CD4-positive, alpha-beta T cell treated with Interleukin-4 for 4 hours (primary cell): ENCODE results near the gene HEXA.
"Not testable (repeated sequence)": the region's sequence is repeated elsewhere in the genome, so short reads cannot be mapped to it uniquely, and the experiment has no call there.

Experiments used
- DNase-seq: peaks from one replicate; pipeline ENCODE4 v3.0.0-alpha.2; 2020

The HEXA gene

DNA sequence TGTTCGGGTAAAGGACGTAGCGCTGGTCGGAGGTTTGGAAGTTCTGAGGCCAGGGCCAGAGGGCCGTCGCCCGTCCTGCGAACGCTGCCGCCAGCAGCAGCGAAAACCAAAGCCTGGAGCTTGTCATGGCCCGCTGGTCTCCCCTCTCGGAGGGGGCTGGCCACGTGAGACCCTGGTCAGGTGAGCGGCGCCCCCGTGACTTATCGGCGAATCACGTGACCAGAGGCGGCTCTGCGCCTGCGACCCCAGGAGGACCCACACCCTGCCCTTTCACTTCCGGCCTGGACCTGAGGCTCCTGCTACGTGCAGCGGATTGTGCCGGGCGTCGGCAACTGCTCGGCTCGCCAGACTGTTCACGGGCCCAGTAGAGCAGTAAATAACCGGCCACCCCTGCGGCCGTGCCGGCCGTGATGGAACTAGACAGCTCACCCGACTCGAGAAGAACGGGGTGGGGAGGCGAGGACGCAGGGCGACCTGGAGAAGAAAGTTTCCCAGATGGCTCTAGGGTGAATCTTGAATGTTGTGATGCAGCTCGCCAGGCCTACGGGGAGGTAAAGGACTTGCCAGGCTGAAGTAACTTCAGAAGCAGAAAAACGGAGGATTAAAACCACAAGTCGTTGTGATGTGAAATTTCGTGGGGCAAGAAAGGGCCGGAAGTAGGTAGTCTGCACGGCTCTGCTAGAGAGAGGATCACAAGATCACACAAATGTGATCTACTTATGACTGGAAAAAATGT lies at the start of gene HEXA:
Gene HEXA, minus strand, starts transcription at position 169 of the 736 bp plus-strand sequence. Its CDS starts 42 bp downstream, at position 127.
- peak; percentile 94 for DNase-seq

DNA sequence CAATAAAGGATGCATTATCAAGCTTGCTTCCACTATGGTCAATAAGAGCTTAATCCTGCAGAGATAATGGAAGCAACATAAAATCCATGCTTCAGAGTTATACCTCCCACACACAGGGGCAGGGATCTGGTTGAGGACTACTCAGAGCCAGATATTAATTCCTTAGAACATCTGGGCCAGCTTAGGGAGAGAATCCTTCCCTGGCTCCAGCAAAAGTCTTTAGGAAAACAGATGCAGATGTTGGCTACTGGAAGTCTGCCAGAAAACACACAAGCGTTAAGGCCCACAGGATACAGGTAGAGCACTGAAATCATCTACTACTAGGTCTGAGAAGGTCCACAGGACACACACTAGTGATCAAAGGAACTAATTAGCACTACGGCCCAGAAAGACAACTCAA lies 47.4 kb upstream of the HEXA start:
- no peak for DNase-seq

DNA sequence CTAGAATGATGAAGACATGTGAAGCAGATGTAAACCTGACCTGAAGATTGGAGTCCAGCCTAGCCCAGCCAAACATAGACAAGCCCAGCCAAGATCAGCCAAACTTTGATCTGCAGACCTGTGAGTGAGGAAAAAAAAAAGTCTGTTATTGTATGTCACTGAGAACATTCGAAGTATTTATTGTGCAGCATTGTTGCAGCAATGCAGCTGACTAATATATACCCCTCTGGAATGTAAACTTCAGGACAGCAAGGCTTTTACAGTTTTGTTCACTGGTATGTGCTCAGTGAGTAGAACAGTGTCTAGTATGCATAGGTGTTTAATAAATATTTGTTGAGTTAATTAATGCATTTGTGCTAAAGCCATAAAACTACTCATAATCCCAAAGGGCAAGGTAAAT lies 45.7 kb upstream of the HEXA start:
- DNase-seq: no peak

DNA sequence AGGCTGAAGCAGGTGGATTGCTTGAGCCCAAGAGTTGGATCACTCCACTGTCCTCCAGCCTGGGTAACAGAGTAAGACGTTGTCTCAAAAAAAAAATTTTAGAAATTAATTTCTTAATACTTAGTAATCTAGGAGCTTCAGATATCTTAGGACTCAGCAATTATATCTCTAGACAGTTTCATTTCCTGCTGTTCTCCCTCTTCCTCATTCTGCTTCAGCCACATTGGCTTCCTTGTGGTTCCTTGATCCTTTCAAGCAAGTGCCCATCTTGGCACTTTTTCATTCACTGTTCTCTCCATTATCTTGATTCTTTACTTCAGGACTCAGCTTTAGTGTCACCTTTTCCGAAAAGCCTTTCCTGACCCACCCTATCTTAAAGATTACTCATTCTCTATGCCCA lies 44.8 kb upstream of the HEXA start:
- no peak for DNase-seq

DNA sequence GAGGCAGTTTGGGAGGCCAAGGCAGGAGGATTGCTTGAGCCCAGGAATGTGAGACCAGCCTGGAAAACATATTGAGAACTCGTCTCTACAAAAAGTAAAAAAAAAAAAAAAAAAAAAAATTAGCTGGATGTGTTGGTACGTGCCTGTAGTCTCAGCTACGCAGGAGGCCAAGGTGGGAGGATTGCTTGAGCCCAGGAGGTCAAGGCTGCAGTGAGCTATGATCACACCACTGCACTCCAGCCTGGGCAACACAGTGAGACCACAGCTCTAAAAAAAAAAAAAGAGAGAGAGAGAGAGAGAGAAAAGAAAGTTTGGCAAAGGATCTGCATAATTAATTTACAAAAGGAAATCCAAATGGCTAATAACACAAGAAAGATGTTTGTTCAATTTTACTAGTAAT lies 44.0 kb upstream of the HEXA start:
- DNase-seq: not testable (repeated sequence)

DNA sequence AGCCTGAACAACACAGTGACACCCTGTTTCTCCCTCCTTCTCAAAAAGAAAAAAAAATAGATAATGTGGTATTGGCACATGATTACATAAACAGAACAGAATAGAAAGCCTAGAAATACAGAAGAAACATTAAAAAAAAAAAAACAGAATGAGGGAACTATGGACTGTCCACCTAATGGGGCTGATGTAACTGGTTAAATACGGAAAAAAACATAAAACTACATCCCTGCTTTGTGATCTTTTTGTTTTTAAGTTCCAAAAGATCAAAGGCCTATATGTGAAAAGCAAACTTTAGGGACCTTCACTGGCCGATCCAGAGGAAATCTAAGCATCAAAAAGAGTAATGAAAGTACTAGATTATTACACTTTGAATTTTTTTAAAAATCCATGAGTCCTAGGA lies 39.5 kb upstream of the HEXA start:
- no peak for DNase-seq

DNA sequence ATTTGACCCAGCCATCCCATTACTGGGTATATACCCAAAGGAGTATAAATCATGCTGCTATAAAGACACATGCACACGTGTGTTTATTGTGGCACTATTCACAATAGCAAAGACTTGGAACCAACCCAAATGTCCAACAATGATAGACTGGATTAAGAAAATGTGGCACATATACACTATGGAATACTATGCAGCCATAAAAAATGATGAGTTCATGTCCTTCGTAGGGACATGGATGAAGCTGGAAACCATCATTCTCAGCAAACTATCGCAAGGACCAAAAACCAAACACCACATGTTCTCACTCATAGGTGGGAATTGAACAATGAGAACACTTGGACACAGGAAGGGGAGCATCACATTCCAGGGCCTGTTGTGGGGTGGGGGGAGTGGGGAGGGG lies 37.5 kb upstream of the HEXA start:
- not testable (repeated sequence) for DNase-seq

DNA sequence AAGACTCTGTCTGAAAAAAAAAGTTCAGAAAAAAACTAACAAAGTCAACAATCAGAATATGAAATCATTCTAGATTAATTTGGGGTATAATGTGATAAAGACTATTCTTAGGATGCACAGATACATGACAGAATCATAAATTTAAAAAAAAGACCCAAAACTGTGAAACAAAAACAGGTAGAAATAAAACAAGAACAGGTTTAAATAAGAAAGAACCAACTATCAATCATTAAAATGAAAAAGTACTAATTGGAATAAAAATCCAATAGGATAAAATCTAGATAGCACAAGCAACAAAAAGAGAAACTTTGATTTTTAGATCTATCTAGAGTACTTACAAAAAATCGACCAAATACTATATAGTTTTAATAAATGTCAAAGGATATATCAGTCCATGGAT lies 35.7 kb upstream of the HEXA start:
- DNase-seq: no peak

DNA sequence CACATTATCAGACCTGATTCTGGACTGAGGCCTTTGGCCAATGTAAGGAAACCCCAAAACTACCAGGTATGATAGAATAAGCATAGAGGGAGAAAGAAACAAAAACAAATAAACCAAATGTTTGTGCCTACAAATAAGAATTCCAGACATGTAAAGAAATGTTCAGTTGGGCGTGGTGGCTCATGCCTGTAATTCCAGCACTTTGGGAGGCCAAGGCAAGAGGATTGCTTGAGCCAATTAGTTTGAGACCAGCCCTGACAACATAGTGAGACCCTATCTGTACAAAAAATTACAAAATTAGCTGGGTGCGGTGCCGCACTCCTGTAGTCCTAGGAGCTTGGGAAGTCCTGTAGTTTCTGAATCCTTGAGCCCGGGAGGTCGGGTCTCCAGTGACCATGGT lies 35.3 kb upstream of the HEXA start:
- no peak for DNase-seq

DNA sequence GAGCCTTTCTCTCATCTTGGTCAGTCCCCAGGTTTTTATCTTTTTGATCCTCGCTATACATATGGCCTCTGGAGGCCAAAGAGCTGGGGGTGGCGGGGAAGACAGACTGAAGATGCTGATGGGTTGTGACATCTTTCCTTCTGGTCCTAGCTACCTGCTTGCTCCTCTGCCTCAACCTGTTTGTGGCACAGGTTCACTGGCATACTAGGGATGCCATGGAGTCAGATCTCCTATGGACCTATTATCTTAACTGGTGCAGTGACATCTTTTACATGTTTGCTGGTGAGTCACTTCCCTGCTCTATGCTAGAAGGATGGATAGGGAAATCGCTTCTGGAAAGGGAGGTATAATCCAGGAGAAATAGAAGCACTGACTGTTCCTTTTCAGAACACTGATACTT lies 31.1 kb upstream of the HEXA start:
- DNase-seq: no peak

DNA sequence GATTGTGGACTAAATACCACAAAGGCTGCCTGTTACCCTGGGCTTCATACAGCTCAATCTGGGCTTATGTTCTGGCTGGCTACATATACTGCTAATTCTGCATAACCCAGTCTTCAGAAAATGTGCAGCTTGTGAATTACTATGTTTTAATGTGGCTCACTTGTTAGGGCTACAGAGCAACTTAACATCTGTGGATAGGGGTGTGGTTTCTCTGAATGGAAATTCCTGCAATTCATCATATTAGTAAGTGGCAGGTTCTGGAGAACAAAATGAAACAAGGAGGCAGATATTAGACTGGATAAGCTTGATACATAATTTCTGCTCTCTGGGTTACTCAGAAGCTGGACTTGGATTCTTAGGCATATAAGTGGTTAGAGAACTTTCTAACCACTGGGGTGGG lies 29.0 kb upstream of the HEXA start:
- DNase-seq: no peak

DNA sequence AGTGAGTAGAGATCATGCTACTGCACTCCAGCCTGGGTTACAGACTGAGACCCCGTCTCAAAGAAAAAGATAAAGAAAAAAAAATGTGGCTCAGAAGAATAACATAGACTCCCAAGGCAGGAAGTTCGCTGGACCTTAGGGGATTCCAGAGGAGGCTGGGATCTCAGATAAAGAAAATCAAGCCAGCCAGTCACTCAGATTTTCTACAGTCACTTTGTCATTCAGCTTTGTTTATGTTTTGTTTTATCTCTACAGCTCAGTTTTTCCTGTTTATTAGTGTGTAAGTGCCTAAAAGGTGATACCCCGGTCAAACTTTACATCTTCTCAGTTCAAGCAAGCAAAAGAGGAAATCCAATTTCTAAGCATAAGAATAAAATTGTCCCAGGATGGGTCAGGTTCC lies 28.5 kb upstream of the HEXA start:
- no peak for DNase-seq

DNA sequence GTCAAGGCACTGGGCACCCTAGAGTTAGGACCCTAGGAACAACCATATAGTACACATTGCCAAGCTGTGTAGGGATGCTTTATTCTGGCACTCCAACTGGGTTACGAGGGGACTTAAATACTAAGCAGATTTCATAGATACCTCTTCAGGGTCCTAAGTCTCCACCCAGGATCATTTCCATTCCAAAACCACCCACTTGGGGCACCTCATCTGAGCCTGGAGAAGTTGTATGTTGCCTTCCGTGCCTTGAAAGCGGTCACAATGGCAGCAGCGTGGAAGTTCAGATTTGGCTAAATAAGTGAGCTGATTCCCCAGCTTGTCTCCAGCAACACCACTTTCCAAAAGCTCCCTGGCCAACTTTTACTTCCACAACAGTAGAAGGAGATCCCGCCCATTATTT lies 26.9 kb upstream of the HEXA start:
- DNase-seq: no peak

DNA sequence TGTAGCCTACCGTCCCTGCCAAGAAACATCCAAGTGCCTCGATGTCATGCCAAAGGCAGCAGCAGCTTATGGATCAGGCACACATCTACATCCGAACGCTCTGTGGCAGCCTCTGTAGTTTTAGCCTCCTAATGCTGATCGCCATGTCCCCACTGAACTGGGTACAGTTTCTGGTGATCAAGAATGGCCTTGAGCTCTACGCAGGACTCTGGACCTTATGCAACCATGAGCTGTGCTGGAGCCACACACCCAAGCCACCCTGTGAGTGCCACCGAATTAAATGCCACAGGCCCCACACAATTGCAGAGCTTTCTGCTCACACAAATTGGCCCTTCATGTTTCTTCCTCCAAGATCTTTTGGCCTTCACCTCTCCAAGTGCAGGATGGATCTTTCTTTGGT lies 22.8 kb upstream of the HEXA start:
- no peak for DNase-seq

DNA sequence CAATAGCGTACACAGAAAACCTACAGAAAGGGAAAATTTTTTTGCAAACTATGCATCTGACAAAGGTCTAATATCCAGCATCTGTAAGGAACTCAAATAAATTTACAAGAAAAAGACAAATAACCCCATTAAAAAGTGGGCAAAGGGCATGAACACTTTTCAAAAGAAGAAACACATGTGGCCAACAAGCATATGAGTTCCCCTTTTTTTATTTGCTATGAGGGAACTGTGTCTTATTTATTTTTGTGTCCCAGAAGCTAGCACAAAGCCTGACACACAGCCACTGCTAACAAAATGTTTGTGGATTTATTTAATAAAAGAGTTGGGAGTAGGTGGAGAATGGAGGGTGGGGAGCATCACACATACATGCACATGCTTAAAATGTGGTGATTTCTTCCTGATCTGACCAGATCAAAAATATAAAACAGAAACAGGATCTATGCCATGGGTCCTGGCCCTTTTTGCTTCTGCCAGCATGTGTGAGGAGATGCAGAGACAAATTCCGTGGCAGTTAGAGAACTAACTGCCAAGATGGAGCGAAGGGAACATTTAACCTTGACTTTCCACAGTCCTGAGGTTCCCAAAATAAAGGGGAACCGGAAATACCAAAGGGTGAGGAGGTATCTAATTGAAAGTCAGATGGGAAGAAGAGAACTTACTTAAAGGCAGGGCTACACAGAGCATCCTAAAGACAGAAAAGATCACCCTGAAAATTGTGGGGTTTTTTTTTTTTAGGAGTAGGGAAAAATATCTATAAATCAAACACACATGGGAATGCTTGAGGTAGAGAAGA lies 22.2 kb upstream of the HEXA start, which contains the start of gene TMEM202:
Gene TMEM202, plus strand, starts transcription at position 510 of the 793 bp plus-strand sequence. Its CDS starts 22 bp downstream, at position 532.
- no peak for DNase-seq

DNA sequence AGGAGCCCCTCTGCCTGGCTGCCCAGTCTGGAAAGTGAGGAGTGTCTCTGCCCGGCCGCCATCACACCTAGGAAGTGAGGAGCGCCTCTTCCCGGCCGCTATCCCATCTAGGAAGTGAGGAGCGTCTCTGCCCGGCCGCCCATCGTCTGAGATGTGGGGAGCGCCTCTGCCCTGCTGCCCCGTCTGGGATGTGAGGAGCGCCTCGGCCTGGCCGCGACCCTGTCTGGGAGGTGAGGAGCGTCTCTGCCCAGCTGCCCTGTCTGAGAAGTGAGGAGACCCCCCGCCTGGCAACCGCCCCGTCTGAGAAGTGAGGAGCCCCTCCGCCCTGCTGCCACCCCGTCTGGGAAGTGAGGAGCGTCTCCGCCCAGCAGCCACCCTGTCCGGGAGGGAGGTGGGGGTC lies 20.5 kb upstream of the HEXA start:
- not testable (repeated sequence) for DNase-seq

DNA sequence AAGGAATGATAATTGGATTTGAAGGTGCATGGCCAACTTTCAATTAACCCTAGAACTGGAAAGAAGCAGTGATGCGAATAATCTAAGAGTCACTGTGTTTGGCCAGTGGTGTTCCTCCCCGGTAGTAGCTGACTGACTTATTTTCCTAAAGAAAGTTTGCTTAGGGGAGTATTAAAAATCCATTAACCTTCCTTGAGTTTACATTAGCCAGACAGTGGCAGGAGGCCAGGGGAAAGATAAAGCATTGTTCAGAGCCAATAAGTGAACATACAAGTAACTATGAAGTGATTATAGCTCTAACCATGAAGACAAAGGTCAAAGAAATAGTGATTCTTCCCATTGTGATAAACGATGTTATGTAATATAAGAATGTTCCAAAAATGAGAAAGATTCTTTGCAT lies 13.4 kb upstream of the HEXA start:
- no peak for DNase-seq

DNA sequence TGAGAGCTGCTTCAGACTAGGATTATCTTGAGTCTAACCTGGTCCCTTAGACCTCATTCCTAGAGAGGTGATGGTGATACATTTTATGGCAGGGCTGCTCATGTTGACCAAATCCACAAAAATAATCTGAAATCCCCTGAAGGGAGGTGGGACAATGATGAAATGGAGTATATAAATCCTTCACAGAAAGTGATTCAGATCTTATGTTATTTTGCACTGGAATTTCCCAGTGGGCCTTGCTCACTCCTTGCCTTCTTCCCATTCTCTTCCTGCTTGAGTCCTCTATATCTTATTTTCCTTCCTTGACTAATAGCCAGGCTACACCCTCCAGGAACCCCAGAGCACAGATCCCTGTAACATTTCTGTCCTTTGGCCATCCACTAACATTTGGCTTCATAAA lies 11.9 kb upstream of the HEXA start:
- DNase-seq: no peak

DNA sequence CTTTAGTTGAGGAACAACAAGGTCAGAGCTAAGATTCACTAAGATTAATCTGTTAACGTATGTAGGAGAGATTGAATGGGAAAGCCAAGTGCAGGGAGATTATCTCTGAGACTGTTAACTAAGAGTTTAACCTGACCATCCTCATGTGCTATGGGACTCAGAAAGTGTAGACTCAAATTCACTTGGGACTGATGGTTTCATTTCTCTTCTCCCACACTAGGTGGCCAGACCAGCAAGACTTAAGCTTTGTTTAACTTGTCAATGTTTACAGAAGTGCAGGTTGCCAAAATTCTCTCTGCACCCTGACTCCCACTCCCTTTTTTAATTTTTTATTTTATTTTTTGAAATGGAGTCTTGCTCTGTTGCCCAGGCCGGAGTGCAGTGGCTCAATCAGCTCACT lies 6.3 kb upstream of the HEXA start:
- DNase-seq: no peak

DNA sequence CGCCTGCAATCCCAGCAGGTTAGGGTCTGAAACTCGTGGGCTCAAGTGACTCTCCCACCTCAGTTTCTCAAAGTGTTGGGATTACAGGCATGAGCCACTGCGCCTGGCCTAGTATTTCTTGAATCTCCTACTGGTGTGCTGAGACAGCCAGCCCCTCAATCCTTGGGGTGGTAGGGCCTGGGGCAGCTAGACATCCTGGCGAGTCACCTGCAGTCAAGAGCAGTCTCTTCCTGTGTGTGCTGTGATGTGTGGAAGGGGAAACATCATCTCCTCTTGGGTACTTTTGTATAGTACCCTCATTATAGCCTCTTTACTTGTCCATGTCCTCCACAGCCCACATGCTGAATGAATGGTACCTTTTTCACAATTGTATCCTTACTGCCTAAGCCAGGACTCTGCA lies 4.9 kb upstream of the HEXA start:
- DNase-seq: no peak

DNA sequence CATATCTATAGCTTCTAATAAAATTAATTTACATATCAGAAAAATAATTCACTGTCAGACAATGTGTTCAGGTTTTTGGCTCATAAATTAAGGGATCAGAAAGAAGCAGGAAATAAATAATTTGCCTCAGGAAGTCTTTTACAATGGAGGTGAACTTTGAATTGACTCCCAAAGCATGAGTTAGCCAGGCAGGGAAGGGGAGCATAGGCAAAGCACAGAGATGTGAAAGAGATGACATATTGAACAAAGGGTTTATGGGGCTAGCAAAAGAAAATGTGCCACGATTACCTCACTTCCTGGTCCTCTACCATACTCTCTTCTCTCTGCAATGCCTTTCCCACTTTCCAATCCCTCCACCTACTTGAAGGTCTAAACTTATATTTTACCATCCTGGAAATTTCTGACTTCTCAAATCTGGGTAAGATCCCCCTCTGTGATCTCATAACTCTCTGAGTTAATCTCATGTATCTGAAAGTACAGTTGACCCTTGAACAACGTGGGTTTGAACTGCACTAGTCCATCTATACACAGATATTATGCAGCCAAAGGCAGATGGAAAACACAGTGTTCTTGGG lies 4.1 kb upstream of the HEXA start:
- no peak for DNase-seq

DNA sequence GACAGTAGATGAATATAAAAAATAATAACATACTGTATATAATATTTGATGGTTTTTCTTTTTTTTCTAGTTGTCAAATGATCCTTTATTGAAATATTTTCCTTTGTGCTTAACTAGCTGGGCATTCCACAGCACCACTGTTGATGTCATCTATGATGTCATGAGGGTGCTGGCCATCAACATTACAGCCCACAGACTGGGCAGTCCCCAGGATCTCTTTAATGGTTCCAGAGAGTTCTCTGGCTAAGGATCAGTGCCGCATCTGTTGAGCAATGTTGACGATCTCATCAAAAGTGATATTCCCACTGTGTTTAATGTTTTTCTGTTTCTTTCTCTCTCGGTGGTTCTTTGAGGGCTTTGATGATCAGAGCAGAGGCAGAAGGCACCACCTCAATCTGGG lies 3.3 kb upstream of the HEXA start:
- not testable (repeated sequence) for DNase-seq

DNA sequence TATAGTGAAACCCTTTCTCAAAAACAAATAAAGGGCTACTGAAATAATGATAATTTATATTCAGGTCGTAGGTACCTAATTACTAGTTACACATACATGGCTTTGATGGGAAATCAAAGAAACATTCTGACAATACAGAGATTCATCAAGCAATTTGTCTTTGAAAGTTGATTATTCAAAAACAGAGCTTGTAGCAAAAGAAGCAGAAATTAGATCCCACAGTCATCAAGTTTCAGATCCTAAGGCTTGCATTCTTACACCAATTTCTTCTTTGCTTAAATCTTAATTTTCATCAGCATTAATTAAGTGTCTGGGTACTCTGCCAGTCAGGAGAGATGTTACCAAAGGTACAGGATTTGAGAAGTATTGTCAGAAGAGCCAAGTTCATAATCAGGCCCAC lies 1.5 kb upstream of the HEXA start:
- no peak for DNase-seq

DNA sequence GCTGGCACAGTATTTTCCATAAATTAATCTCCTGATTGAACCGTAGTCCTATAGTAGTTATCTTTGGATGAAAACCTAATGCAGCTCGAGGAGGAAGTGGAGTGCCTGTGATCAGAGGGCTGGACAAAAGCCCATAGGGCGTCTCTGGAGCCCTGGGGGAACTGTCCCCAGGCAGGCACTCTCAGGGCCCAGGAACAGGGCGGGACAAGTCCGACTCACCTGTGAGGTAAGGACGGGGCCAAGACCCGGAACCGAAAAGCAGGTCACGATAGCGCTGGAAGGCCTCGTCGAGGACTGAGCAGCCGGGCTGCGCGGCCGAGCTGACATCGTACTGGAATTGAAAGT lies 341 bp downstream of the HEXA start:
- DNase-seq: peak; percentile 38
